ENCODE measurements around the gene CDK19. TPM values are rescaled to one million over a fixed set of nuclear protein-coding genes. Genes with fewer than 3 reads are reported as not detected.
A peak's percentile ranks its signal among the peaks of the same experiment; 100 is the strongest.

The CDK19 gene
- total RNA-seq, 5 donors from 2014 or later (not counting 1 experiment from before 2014, with no cell fraction given) = 11.4 to 16.1 (median 14.2) TPM

DNA sequence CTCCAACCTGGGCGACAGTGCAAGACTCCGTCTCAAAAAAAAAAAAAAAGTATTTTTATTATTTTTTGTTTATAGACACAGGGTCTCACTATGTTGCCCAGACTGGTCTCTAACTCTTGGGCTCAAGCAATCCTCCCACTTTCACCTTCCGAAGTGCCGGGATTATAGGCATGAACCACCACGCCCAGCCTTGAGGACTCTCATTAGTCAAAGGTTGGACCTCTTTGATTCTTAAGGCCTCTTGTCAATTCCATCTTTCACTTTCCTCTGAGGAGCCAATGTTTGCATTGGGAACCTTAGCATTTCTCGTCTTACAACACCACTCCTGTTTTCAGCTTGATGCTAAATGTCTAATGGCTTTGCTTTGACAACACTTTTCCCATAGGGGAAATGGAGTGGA is 16.1 kb upstream of the CDK19 start:
- DNase-seq (no peak), ATAC-seq (replicated peaks in 1 of 4) (no peak)
- no peaks in the 10 kb centered on the region for H3K9me3 ChIP-seq
- H3K4me3 ChIP-seq (ENCODE audit: control insufficient read depth in 1 of 2, extremely low read depth in 1 of 2, low read length in 1 of 2) = no peak overlapping the region
- no peak overlapping the region for H3K4me3 Mint-ChIP-seq
- 94% methylated on average over 3 of the region's 6 CpGs for WGBS (ENCODE audit: insufficient coverage)
- no peak overlapping the region for H3K27ac ChIP-seq (ENCODE audit: low read length)
- H3K9me3 Mint-ChIP-seq = no peaks in the 10 kb centered on the region
- no peaks in the 10 kb centered on the region for H3K27me3 Mint-ChIP-seq
- no peaks in the 10 kb centered on the region for H3K4me1 Mint-ChIP-seq
- no peak overlapping the region for H3K27ac Mint-ChIP-seq
- no peaks in the 10 kb centered on the region for H3K27me3 ChIP-seq (replicated peaks in 1 of 2; ENCODE audit: control insufficient read depth in 2 of 2, extremely low read depth in 1 of 2, insufficient read depth in 2 of 2, low read length in 1 of 2)
- no peaks in the 10 kb centered on the region for H3K36me3 Mint-ChIP-seq
- CTCF ChIA-PET = no interaction called here
- POLR2A ChIA-PET = no interaction called here
- H3K36me3 ChIP-seq (ENCODE audit: control insufficient read depth in 2 of 2, extremely low read depth in 1 of 2, insufficient read depth in 1 of 2, low read length in 1 of 2) = no peaks in the 10 kb centered on the region
- no peaks in the 10 kb centered on the region for H3K4me1 ChIP-seq (ENCODE audit: control insufficient read depth in 1 of 2, extremely low read depth in 1 of 2, insufficient read depth in 2 of 2, low read length in 2 of 2)

DNA sequence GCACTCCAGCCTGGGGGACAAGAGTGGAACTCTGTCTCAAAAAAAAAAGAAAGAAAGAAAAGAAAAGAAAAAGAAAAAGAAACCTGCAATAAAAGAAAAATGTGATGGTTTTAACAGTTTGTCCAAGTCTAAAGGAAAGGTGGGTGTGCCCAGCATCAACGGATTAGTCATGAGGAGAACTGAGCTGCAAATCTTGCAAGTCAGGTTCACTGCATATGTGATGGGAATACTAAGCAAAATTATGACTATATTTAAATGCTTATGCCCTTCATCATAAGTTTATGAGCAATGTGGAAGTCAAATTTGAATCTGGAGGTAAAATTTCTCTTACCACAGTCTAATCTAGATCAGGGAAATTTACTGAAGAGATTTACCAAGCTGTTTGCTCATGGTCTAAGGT is 13.1 kb upstream of the CDK19 start:
- no peaks in the 10 kb centered on the region for H3K9me3 ChIP-seq
- Mint-ChIP-seq H3K9me3 (no peaks in the 10 kb centered on the region), H3K27me3 (no peaks in the 10 kb centered on the region), H3K27ac (no peak overlapping the region), H3K4me3 (no peak overlapping the region), H3K36me3 (no peaks in the 10 kb centered on the region), H3K4me1 (no peaks in the 10 kb centered on the region)
- no peak overlapping the region for H3K4me3 ChIP-seq (ENCODE audit: control insufficient read depth in 1 of 2, extremely low read depth in 1 of 2, low read length in 1 of 2)
- no peak for ATAC-seq (replicated peaks in 1 of 4)
- H3K27ac ChIP-seq (ENCODE audit: low read length) = no peak overlapping the region
- ChIA-PET CTCF (interaction anchor here (0.7 kb wide), 2 partner anchors 15 to 48 kb away, joined by 3 to 5 read pairs; no protein-coding TSS in a partner anchor), POLR2A (interaction anchor here (0.6 to 0.9 kb wide), 2 partner anchors 10 to 632 kb away, joined by 3 to 5 read pairs; no protein-coding TSS in a partner anchor)
- H3K27me3 ChIP-seq (replicated peaks in 1 of 2; ENCODE audit: control insufficient read depth in 2 of 2, extremely low read depth in 1 of 2, insufficient read depth in 2 of 2, low read length in 1 of 2) = no peaks in the 10 kb centered on the region
- H3K36me3 ChIP-seq (ENCODE audit: control insufficient read depth in 2 of 2, extremely low read depth in 1 of 2, insufficient read depth in 1 of 2, low read length in 1 of 2) = no peaks in the 10 kb centered on the region
- no peak for DNase-seq
- no peaks in the 10 kb centered on the region for H3K4me1 ChIP-seq (ENCODE audit: control insufficient read depth in 1 of 2, extremely low read depth in 1 of 2, insufficient read depth in 2 of 2, low read length in 2 of 2)
- 100% methylated on average over 1 of the region's 1 CpG for WGBS (ENCODE audit: insufficient coverage)

DNA sequence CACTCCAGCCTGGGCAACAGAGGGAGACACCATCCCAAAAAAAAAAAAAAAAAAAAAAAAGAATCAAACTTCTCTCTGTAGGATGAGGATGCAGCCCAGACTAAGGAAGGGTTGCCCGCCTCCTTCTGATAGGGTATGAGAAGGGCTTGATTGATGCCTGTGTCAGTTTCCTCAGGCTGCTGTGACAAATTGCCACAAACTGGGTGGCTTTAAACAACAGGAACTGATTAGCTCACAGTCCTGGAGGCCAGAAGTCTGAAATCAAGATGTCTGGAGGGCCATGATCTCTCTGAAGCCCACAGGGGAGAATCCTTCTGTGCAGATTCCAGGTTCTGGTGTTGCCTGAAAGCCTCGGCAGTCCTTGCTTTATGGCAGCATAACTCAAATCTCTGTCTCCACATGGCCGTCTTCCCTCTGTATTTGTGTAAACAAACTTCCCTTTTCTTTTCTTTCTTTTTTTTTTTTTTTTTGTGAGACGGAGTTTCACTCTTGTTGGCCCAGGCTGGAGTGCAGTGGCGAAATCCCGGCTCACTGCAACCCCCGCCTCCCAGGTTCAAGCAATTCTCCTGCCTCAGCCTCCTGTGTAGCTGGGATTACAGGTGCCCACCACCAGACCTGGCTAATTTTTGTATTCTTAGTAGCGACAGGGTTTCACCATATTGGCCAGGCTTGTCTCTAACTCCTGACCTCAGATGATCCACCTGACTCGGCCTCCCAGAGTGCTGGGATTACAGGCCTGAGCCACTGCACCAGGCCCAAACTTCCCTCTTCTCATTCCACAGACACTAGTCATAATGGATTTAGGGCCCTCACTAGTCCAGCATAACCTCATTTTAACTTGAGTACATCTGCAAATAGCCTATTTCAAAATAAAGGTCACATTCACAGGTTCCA is 11.2 kb upstream of the CDK19 start:
- DNase-seq (no peak), ATAC-seq (replicated peaks in 1 of 4) (no peak)
- Histone ChIP-seq H3K27me3 (replicated peaks in 1 of 2; ENCODE audit: control insufficient read depth in 2 of 2, extremely low read depth in 1 of 2, insufficient read depth in 2 of 2, low read length in 1 of 2) (no peaks in the 10 kb centered on the region), H3K4me3 (ENCODE audit: control insufficient read depth in 1 of 2, extremely low read depth in 1 of 2, low read length in 1 of 2) (no peak overlapping the region), H3K4me1 (ENCODE audit: control insufficient read depth in 1 of 2, extremely low read depth in 1 of 2, insufficient read depth in 2 of 2, low read length in 2 of 2) (no peaks in the 10 kb centered on the region), H3K27ac (ENCODE audit: low read length) (no peak overlapping the region), H3K9me3 (no peaks in the 10 kb centered on the region), H3K36me3 (ENCODE audit: control insufficient read depth in 2 of 2, extremely low read depth in 1 of 2, insufficient read depth in 1 of 2, low read length in 1 of 2) (no peaks in the 10 kb centered on the region)
- Mint-ChIP-seq H3K9me3 (no peaks in the 10 kb centered on the region), H3K4me1 (peaks cover 0 to 5% (median 0%) of the 10 kb centered on the region in 3 donors), H3K4me3 (no peak overlapping the region), H3K36me3 (no peaks in the 10 kb centered on the region), H3K27me3 (no peaks in the 10 kb centered on the region), H3K27ac (no peak overlapping the region)
- POLR2A ChIA-PET = interaction anchor here in 1 of 2 donors (0.8 kb wide), 1 partner anchor 48 kb away, joined by 7 read pairs; no protein-coding TSS in a partner anchor
- WGBS (ENCODE audit: insufficient coverage) = 93% methylated on average over 8 of the region's 9 CpGs
- CTCF ChIA-PET = interaction anchor here (0.6 to 0.7 kb wide), 4 partner anchors 11 to 1229 kb away, joined by 3 to 9 read pairs (median 8); partner anchors contain the start of gene CDK19 (in 1 of the 2)

- no peaks in the 10 kb centered on the region for H3K36me3 Mint-ChIP-seq
- H3K9me3 Mint-ChIP-seq = no peaks in the 10 kb centered on the region
- DNase-seq = no peak
- peaks cover 0 to 5% (median 0%) of the 10 kb centered on the region in 3 donors for H3K4me1 Mint-ChIP-seq
- Histone ChIP-seq H3K4me3 (ENCODE audit: control insufficient read depth in 1 of 2, extremely low read depth in 1 of 2, low read length in 1 of 2) (no peak overlapping the region), H3K27me3 (replicated peaks in 1 of 2; ENCODE audit: control insufficient read depth in 2 of 2, extremely low read depth in 1 of 2, insufficient read depth in 2 of 2, low read length in 1 of 2) (no peaks in the 10 kb centered on the region), H3K27ac (ENCODE audit: low read length) (no peak overlapping the region), H3K4me1 (ENCODE audit: control insufficient read depth in 1 of 2, extremely low read depth in 1 of 2, insufficient read depth in 2 of 2, low read length in 2 of 2) (no peaks in the 10 kb centered on the region), H3K36me3 (ENCODE audit: control insufficient read depth in 2 of 2, extremely low read depth in 1 of 2, insufficient read depth in 1 of 2, low read length in 1 of 2) (no peaks in the 10 kb centered on the region), H3K9me3 (no peaks in the 10 kb centered on the region)
- WGBS (ENCODE audit: insufficient coverage) = no CpG with 5 or more reads among the region's 2 CpGs
- POLR2A ChIA-PET = interaction anchor here in 1 of 2 donors (0.6 kb wide), 1 partner anchor 121 kb away, joined by 3 read pairs; no protein-coding TSS in a partner anchor
- H3K27me3 Mint-ChIP-seq = no peaks in the 10 kb centered on the region
- no peak overlapping the region for H3K4me3 Mint-ChIP-seq
- CTCF ChIA-PET = no interaction called here
- H3K27ac Mint-ChIP-seq = no peak overlapping the region
- no peak for ATAC-seq (replicated peaks in 1 of 4)
Observed at GRCh38 chr6:110823146-110823545, 7.9 kb upstream of the CDK19 start.

DNA sequence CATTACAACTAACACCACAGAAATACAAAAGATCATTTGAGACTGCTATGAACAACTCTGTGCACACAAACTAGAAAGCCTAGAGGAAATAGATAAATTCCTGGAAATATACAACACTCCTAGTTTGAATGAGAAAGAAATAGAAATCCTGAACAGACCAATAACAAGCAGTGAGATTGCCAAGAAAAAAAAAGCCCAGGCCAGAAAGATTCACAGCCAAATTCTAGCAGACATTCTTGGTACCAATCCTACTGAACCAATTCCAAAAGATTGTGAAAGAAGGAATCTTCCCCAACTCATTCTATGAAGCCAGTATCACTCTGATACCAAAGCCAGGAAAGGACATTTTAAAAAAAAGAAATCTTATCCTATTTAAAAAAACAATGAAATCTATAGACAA is 7.0 kb upstream of the CDK19 start:
- H3K4me3 Mint-ChIP-seq = no peak overlapping the region
- H3K27ac Mint-ChIP-seq = no peak overlapping the region
- Histone ChIP-seq H3K4me1 (ENCODE audit: control insufficient read depth in 1 of 2, extremely low read depth in 1 of 2, insufficient read depth in 2 of 2, low read length in 2 of 2) (no peaks in the 10 kb centered on the region), H3K27ac (ENCODE audit: low read length) (no peak overlapping the region), H3K27me3 (replicated peaks in 1 of 2; ENCODE audit: control insufficient read depth in 2 of 2, extremely low read depth in 1 of 2, insufficient read depth in 2 of 2, low read length in 1 of 2) (no peaks in the 10 kb centered on the region), H3K36me3 (ENCODE audit: control insufficient read depth in 2 of 2, extremely low read depth in 1 of 2, insufficient read depth in 1 of 2, low read length in 1 of 2) (no peaks in the 10 kb centered on the region), H3K4me3 (ENCODE audit: control insufficient read depth in 1 of 2, extremely low read depth in 1 of 2, low read length in 1 of 2) (no peak overlapping the region), H3K9me3 (no peaks in the 10 kb centered on the region)
- DNase-seq (no peak), ATAC-seq (replicated peaks in 1 of 4) (no peak)
- POLR2A ChIA-PET = no interaction called here
- CTCF ChIA-PET = no interaction called here
- no peaks in the 10 kb centered on the region for H3K9me3 Mint-ChIP-seq
- H3K27me3 Mint-ChIP-seq = no peaks in the 10 kb centered on the region
- H3K4me1 Mint-ChIP-seq = peaks cover 0 to 5% (median 0%) of the 10 kb centered on the region in 3 donors
- no peaks in the 10 kb centered on the region for H3K36me3 Mint-ChIP-seq

- Histone ChIP-seq H3K27me3 (replicated peaks in 1 of 2; ENCODE audit: control insufficient read depth in 2 of 2, extremely low read depth in 1 of 2, insufficient read depth in 2 of 2, low read length in 1 of 2) (no peaks in the 10 kb centered on the region), H3K4me3 (ENCODE audit: control insufficient read depth in 1 of 2, extremely low read depth in 1 of 2, low read length in 1 of 2) (no peak overlapping the region), H3K36me3 (ENCODE audit: control insufficient read depth in 2 of 2, extremely low read depth in 1 of 2, insufficient read depth in 1 of 2, low read length in 1 of 2) (no peaks in the 10 kb centered on the region), H3K27ac (ENCODE audit: low read length) (peak overlapping the region; percentile 81), H3K9me3 (no peaks in the 10 kb centered on the region), H3K4me1 (ENCODE audit: control insufficient read depth in 1 of 2, extremely low read depth in 1 of 2, insufficient read depth in 2 of 2, low read length in 2 of 2) (peaks cover 11 to 15% of the 10 kb centered on the region in 2 experiments)
- Mint-ChIP-seq H3K27me3 (no peaks in the 10 kb centered on the region), H3K9me3 (no peaks in the 10 kb centered on the region), H3K4me1 (peaks cover 21 to 29% (median 28%) of the 10 kb centered on the region in 3 donors), H3K4me3 (peak overlapping the region; percentile 94 to 99 (median 99)), H3K36me3 (no peaks in the 10 kb centered on the region), H3K27ac (peak overlapping the region; percentile 72 to 99)
- DNase-seq = peak in 2 of 35 experiments; percentile 2 to 20
- no peak for ATAC-seq (replicated peaks in 1 of 4)
- CTCF ChIA-PET = interaction anchor here in 1 of 2 donors (2.2 to 3.4 kb wide), 2 partner anchors 57 to 62 kb away, joined by 18 to 29 read pairs; partner anchors contain the start of gene AMD1
- POLR2A ChIA-PET = interaction anchor here (0.6 to 4.9 kb wide), 3 partner anchors 58 to 443 kb away, joined by 3 to 69 read pairs (median 5); partner anchors contain the start of gene AMD1 (in 2 of the 2)
- WGBS (ENCODE audit: insufficient coverage) = 20% methylated on average over 2 of the region's 4 CpGs
Observed at GRCh38 chr6:110816677-110817076, 1.4 kb upstream of the CDK19 start.

All from T-cell (primary cell).